Measurements from ENCODE around the gene PYGM.

GRCh38 chr11:64799623-64800302 lies 40.0 kb upstream of the PYGM start:
- TF ChIP-seq POLR2A (IDR thresholded peaks at IDR 0.05) = no peak
- TF ChIP-seq CTCF (IDR thresholded peaks at IDR 0.05 in 8 of 11, conservative IDR thresholded peaks at IDR 0.05 in 3 of 11) = no peak
